Activated T-cell treated with anti-CD3 and anti-CD28 coated beads for 1 hour (primary cell): ENCODE data around the gene REG4.
"Not testable (repeated sequence)": the region's sequence is repeated elsewhere in the genome, so short reads cannot be mapped to it uniquely, and the experiment has no call there.

Experiments used
- DNase-seq: peaks from one replicate; pipeline ENCODE4 v3.0.0-alpha.2; 2020; ENCODE audit warnings: low read depth

Gene REG4

DNA sequence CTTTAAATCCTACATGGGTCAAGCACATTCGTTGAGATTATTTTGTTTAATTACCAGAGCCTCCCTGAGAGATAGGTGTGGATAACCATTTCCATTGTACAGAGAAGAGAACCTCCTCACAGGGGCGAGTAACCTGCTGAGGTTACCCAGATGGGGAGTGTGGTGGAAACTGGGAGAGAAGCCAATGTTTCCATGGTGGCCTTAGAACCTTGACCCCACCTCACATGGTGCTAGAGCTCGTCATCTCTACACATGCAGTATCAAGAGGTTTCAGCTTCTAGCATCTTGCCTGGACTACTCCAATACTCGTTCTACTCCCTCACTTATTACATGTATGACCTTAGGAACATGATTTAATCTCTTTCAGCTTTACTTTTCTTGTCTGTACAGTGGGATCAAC lies 4.8 kb downstream of the REG4 start:
- no peak for DNase-seq

DNA sequence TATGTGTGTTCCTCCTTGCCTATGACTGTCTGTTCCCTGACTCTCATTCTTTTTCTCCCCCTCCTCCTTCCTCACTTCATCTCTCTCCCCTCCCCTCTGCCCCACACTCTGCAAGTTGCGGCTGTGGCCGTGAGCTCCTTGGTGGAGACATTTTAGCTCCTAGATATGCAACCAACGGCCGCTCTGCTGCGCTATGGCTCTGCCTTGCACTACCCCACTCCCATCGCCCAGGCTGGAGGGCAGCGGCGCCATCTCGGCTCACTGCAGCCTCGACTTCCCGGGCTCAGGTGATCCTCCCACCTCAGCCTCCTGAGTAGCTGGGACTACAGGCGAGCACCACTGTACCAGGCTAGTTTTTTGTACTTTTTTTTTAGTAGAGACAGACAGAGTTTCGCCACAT lies 5.5 kb downstream of the REG4 start:
- no peak for DNase-seq

GRCh38 chr1:119805247-119805646 lies 6.0 kb downstream of the REG4 start:
- DNase-seq, result no peak

DNA sequence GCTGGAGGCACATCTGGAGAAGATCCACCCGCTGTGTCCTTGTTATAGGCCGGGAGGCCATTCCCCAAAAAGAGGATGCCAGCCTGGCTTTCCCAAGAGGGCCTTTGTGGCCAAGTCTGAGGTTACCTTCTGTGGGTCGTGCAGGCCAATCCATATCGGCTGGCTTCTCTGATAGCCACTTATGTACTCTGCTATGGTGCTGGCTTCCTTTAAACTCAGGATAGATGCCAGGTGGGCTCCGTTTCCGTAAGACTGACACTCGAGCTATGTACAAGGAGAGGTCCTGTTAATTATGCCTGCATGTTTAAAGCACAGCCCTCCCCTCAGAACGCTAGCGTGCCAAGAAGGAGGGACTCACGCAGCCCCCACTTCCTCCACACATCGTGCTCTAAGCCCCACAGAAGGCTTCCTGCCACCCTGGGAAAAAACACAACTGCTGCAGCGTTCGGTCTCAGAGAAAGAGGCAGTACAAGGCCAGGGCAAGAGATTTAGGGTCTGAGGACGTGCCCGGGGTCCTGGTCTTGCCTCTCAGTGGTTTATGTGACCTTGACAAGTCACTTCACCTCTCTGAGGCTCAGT lies 11.6 kb downstream of the REG4 start:
- no peak for DNase-seq

DNA sequence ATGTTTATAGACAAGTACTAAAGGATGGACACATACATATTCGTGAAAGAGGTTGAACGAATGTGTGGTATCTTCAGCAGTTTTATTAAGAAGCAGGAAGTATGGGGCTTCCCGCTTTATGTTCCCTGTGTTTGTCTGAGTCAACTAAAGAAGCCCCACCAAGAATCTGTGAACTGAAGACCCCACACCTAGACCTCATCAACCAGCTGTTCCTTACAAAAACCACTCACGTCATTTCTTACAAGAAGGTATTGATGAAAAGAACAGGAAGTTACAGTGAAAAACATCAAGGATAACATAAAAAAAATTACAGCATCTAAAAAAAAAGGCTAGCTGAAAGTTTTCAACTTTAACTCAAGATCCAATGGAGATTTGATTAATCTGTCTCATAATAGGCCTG lies 12.3 kb downstream of the REG4 start:
- DNase-seq, result no peak

DNA sequence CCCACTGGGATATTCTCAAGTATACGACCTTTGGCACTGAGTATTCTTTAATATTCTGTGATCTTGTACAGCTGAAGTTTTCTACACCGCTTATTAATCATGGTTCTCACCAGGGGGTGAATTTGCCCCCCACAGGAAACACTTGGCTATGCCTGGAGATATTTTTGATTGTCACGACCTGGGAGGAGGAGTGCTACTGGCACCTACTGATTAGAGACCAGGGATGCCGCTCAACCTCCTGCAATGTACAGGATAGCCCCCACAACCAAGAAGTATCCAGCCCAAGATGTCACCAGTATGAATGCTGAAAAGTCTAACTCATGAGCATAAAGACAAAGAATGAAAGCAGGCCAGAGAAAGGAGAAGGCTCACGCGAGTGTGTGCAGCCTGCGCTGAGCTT lies 13.7 kb downstream of the REG4 start:
- DNase-seq, result no peak

DNA sequence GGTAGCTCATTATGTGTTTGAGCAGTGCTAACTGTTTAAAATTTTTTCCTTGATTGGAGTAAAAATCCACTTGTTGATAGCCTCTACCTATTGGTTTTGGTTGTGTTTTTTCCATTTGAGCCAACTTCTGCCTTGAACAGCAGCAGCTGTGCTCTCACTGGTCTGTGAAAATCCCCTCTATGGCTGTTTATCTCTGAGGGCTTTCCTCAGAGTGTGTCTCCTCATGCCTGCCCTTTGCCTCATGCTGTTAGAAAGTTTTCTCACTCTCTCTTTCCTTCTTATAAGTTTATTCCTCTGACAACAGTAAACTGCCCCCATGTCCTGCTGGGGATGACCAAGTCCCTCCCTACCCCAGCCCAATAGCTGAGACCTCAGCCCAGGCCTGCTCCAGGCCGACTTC lies 14.1 kb downstream of the REG4 start:
- DNase-seq, result no peak

DNA sequence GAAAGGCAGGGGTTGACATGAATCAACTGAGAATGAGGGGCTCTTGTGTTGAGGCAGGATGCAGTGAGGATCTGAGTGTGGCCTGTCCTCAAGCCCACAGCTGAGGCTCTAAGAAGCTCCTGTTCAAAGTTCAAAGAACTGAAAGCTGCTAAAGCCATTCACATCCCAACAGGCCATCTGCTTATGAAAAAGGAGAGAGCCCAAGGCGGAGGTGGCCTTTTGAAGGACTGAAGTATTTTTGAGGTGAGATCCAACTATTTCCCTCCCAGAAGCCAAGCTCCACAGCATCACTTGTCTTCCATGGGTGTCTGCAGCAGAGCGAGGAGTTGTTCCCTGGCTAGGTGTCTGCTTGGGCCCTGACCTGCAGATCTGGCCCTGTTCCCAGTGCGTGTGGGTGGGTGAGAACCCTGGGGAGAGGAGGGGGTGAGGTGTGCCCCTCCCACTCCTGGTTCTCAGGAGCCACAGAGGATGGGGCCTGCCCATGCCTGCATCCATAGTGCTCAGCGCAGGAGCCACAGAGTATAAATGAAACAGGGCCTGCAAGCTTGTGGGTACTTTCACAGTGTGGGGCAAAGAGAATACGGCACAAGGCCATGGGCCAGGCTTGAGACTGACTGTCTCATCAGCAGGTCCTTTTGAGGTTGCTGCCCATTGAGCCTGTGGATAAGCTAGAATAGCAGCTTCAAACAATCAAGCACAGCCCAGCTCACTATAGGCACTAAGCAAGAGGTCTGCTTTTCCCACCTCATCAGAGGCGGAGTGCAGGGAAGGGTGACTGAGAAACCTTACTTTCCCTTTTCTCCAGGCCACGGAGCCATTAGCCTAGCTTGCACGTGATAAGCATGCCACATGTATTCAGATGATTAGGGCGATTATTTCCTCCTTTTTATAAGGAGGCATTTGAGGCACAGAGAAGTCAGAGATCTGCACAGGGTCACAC lies 15.7 kb downstream of the REG4 start:
- DNase-seq, result no peak

GRCh38 chr1:119794876-119795240 lies 16.4 kb downstream of the REG4 start:
- DNase-seq, result no peak

DNA sequence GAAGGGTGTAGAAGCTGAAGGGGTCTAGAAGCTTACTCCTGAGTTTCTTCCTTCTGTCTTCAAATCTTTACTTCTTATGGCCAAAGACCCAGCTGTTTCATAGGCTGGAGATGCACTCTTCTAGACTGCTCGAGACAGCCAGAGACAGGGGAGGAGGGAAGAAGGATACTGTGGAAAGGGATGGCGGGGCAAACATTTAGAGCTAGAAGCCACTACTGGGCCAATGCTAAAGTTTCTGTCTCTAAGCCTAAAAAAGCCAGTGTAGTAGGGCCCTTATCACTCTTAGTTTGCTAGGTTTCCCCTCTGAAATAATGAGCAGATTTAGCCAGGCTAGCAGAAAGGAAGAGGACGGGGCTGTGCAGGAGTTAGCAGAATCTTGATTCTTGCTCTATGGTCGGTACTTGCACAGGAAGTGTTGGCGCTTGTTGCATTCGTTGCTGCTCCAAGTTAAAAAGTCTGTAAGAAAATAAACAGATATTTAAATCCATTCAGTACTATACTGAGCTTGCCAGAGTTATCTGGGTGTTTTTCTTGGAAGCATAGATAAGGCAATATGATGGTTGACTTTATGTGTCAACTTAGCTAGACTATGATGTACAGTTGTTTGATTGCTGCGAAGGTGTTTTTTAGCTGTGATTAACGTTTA lies 16.9 kb downstream of the REG4 start:
- DNase-seq, result no peak

- no peak for DNase-seq
Observed at GRCh38 chr1:119791377-119791776, 19.9 kb downstream of the REG4 start.

- no peak for DNase-seq
Observed at GRCh38 chr1:119790451-119791198, 20.6 kb downstream of the REG4 start.

GRCh38 chr1:119787776-119788175 lies 23.5 kb downstream of the REG4 start:
- no peak for DNase-seq

DNA sequence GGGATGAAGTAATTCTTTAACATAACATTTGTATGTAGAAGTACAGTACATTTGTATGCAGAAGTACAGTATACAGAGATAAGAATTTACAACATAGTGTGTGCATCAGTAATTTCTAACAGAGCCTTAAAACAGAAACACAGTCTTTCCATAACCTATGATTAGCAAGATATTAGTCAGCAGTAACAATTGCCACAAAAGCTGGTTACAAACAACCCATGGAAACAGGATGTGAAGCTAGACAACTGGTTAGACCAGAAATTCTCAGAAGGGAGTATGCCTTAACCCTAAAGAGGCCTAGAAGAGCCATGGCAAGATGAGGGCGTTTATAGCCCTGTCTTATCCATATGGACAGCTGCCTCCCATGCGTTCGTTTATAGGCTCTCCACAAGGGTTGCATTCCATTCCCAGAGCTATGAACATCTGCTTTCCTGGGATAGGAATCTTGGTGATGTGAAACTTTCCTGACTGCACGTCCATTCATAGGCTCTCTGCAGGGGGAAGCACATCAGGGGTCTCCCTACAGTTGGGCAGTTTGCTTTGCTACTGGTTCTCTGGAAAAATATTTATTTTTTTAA lies 24.7 kb downstream of the REG4 start:
- DNase-seq, result not testable (repeated sequence)

DNA sequence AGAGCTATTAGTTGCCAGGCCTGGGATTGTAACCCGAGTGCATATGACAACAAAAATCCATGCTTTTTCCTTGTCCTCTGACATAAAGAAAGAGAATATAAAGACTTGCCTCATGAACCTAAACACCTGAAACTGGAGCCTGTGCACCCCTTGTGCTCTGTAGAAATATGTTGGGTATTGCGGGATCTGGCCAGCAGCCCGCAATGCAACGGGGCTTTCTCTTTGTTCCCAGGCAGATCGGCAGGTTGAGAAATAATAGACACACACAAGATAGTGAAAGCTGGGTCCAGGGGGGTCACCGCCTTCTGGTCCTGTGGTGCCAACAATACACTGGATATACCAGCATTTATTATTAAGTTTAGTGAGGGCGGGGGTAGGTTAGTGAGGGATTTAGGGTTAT lies 25.2 kb downstream of the REG4 start:
- DNase-seq, result not testable (repeated sequence)

DNA sequence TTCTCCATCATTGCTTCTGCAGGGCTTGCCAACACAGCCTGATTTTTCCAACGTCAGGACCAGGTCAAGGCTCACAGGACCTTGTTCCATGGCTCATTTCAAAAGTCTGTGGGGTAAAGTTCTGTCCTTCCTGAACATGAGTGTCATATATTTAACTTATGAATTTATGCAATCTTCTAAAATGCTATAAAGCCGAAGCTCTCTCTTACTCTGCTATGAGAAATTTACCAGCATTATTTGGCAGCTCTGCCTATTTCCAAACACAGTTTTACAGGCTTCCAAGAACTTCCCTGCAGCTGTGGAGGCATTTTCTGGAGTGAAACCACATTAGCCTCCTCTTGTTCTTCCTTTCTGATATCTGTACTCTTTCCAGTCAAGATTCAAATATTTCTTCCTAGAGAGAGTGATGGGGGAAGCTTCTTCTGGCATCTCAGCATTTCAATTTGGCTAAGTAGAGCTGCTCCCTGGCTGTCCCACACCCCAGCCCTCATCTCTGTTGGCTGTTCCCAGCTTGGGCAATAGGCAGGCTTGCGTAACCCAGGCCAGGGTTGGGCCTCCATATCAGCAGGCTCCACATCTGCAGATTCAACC lies 27.0 kb downstream of the REG4 start:
- no peak for DNase-seq

DNA sequence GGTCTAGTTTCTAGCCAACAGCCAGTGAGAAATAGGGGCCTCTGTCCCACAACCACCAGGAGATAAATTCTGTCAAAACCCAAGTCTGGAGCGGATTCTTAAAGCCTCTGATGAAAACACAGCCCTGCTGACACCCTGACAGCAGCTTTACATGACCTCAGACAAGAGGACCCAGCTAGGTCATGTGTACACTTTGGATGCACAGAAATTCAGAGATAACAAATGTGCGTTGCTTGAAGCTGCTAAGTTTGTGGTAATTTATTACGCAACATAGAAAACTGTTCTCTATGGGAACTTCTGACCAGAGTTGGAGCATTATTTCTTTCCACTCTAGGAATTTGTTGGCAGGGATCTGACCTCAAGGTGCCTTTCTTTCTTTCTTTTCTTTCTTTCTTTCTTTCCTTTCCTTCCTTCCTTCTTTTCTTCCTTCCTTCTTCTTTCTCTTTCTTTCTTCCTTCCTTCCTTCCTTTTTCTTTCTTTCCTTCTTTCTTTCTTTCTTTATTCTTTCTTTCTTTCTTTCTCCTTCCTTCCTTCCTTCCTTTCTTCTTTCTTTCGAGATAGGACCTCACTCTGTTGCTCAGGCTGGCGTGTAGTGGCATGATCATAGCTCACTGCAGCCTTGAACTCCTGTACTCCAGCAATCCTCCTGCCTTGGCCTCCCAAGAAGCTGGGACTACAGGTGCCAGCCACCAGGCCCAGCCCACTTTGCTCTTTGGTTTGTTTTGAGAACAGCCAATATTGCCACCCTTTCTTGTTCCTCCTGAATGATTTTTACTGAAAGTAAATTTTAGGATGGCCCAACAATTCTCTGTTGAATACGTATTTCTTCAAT lies 27.7 kb downstream of the REG4 start:
- DNase-seq, result no peak

DNA sequence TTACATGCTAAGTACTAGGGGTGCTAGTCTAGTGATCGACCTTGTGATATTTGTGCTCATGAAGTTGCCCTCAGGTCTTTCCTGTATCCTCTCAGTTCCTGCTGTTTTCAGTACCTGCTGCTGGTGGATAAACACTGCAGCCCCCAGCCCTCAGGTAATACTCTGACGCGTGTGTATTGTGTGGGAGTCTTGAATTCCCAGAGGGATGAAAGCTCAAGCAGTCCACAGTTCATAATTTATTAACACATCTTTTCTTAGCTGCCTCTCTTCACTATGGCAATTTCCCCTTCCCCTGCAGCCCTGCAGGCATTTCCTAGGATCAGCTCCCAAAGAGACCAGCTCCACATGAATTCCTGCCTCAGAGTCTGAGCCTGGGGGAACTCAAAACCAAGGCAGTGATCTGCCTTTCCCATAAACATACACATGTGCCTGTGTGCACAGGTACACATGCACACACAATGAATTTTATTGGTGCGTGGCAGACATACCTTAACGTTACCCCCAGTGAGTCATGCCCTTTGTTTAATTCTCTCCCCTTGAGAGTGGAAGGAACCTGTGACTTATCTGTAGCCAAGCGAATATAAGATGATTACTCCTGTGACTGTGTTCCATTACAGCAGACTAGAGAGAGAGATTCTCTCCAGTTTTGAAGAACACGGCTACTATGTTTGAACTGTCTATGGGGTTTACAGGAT lies 28.5 kb downstream of the REG4 start:
- DNase-seq, result no peak

DNA sequence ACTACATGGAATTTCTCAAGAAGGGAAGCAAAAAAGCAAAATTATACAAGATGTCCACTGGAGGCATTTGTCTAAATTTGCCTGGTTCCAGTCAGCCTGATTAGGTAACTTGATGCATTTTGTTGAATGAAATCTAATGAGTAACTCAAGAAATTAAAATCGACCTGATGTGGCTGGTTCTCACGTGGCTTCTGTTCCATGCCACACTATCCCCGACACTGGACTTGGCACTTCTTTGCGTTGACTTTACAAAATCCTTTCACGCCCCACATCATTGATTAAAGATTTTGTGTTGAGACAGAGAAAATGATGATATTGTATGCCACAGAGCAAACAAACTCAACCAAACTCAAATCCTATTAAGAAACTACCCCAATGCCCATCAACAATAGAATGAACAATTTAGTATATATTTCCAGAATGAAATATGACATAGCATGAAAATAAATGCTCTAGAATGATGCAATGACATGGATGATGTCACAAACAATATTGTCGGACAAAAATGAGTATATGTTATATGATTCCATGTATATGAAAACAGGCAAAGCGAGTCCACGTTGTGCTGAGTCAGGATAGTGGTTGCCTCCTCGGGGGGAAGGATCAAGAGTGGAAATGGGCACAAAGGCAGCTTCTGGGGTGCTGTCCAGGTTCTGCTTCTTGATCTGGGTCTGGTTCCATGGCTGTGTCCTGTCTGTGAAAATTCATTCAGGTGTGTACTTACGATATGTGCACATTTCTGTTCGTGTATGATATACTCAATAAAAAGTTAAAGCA lies 29.6 kb downstream of the REG4 start:
- DNase-seq, result no peak
